Measurements from ENCODE around the gene CCNB1IP1. TPM values are rescaled to one million over a fixed set of nuclear protein-coding genes. Genes with fewer than 3 reads are reported as not detected.
"Not testable (repeated sequence)": the region's sequence is repeated elsewhere in the genome, so short reads cannot be mapped to it uniquely, and the experiment has no call there.

Gene CCNB1IP1
- 100 to 1,000 TPM in 1 of 2 donors, 10 to 100 TPM in 1; 56.8 to 122 TPM for total RNA-seq

- DNase-seq (ENCODE audit: low spot score in 2 of 2) (peak; percentile 44 to 64), ATAC-seq (peak; percentile 100)
- Mint-ChIP-seq H3K27ac (peak within 1 kb of the TSS; percentile 94 to 95), H3K9me3 (no peaks in the 10 kb centered on the region), H3K36me3 (peaks cover 9 to 30% of the 10 kb centered on the region in 2 donors)
These were observed at the start of gene CCNB1IP1 for GRCh38 chr14:20332788-20333493. TSS of gene CCNB1IP1 (minus strand) at chr14:20333279. CDS start at chr14:20316523, 16,756 bp downstream.

- ATAC-seq, result no peak
These were observed 49.4 kb upstream of the CCNB1IP1 start for GRCh38 chr14:20382526-20382925.

GRCh38 chr14:20381341-20381740 lies 48.3 kb upstream of the CCNB1IP1 start:
- Mint-ChIP-seq H3K36me3 (peaks cover 0 to 15% of the 10 kb centered on the region in 2 donors), H3K27ac (peak overlapping the region in 1 of 2 donors; percentile 94), H3K9me3 (no peaks in the 10 kb centered on the region)
- no peak for DNase-seq (ENCODE audit: low spot score in 2 of 2)
- no peak for ATAC-seq

More at GRCh38 chr14:20382526-20382925, 49.4 kb upstream of the CCNB1IP1 start:
- no peaks in the 10 kb centered on the region for H3K9me3 Mint-ChIP-seq
- peak overlapping the region in 1 of 2 donors; percentile 65 for H3K27ac Mint-ChIP-seq
- no peak for DNase-seq (ENCODE audit: low spot score in 2 of 2)
- peaks cover 0 to 15% of the 10 kb centered on the region in 2 donors for H3K36me3 Mint-ChIP-seq

- ATAC-seq, result no peak
- DNase-seq (ENCODE audit: low spot score in 2 of 2), result no peak
- Mint-ChIP-seq H3K9me3 (no peaks in the 10 kb centered on the region), H3K27ac (peak overlapping the region; percentile 20 to 94), H3K36me3 (peaks cover 1 to 19% of the 10 kb centered on the region in 2 donors)
These were observed 47.6 kb upstream of the CCNB1IP1 start for GRCh38 chr14:20380681-20381080.

GRCh38 chr14:20379743-20380142 lies 46.7 kb upstream of the CCNB1IP1 start:
- ATAC-seq (no peak), DNase-seq (ENCODE audit: low spot score in 2 of 2) (no peak)
- peaks cover 5 to 23% of the 10 kb centered on the region in 2 donors for H3K36me3 Mint-ChIP-seq
- no peaks in the 10 kb centered on the region for H3K9me3 Mint-ChIP-seq
- peak overlapping the region; percentile 18 to 32 for H3K27ac Mint-ChIP-seq

GRCh38 chr14:20377171-20377570 lies 44.1 kb upstream of the CCNB1IP1 start:
- Mint-ChIP-seq H3K36me3 (peaks cover 5 to 18% of the 10 kb centered on the region in 2 donors), H3K27ac (peak overlapping the region; percentile 30 to 74), H3K9me3 (no peaks in the 10 kb centered on the region)
- DNase-seq (ENCODE audit: low spot score in 2 of 2), result no peak
- no peak for ATAC-seq

GRCh38 chr14:20376071-20376588 lies 43.1 kb upstream of the CCNB1IP1 start:
- peaks cover 11 to 23% of the 10 kb centered on the region in 2 donors for H3K36me3 Mint-ChIP-seq
- H3K27ac Mint-ChIP-seq, result peak overlapping the region in 1 of 2 donors; percentile 79
- DNase-seq (ENCODE audit: low spot score in 2 of 2) (no peak), ATAC-seq (no peak)
- no peaks in the 10 kb centered on the region for H3K9me3 Mint-ChIP-seq

GRCh38 chr14:20375471-20375870 lies 42.4 kb upstream of the CCNB1IP1 start:
- DNase-seq (ENCODE audit: low spot score in 2 of 2) (no peak), ATAC-seq (no peak)
- Mint-ChIP-seq H3K27ac (peak overlapping the region in 1 of 2 donors; percentile 70), H3K9me3 (no peaks in the 10 kb centered on the region), H3K36me3 (peaks cover 11 to 23% of the 10 kb centered on the region in 2 donors)

- ATAC-seq (no peak), DNase-seq (ENCODE audit: low spot score in 2 of 2) (no peak)
- Mint-ChIP-seq H3K36me3 (peaks cover 22 to 34% of the 10 kb centered on the region in 2 donors), H3K9me3 (peaks cover 0 to 3% of the 10 kb centered on the region in 2 donors), H3K27ac (peak overlapping the region in 1 of 2 donors; percentile 66)
These were observed 39.7 kb upstream of the CCNB1IP1 start for GRCh38 chr14:20372796-20373195.

GRCh38 chr14:20365928-20366327 lies 32.8 kb upstream of the CCNB1IP1 start:
- Mint-ChIP-seq H3K36me3 (peaks cover 9 to 48% of the 10 kb centered on the region in 2 donors), H3K27ac (peak overlapping the region in 1 of 2 donors; percentile 22), H3K9me3 (peaks cover 0 to 4% of the 10 kb centered on the region in 2 donors)
- peak in 1 of 2 donors; percentile 23 for ATAC-seq
- no peak for DNase-seq (ENCODE audit: low spot score in 2 of 2)

GRCh38 chr14:20358474-20358873 lies 25.4 kb upstream of the CCNB1IP1 start:
- H3K36me3 Mint-ChIP-seq, result peaks cover 4 to 58% of the 10 kb centered on the region in 2 donors
- not testable (repeated sequence) for DNase-seq (ENCODE audit: low spot score in 2 of 2); H3K9me3 Mint-ChIP-seq
- ATAC-seq, result peak in 1 of 2 donors; percentile 28
- H3K27ac Mint-ChIP-seq, result peak overlapping the region; percentile 15 to 52

- DNase-seq (ENCODE audit: low spot score in 2 of 2) (no peak), ATAC-seq (no peak)
- no peak overlapping the region for H3K27ac Mint-ChIP-seq
- H3K9me3 Mint-ChIP-seq, result no peaks in the 10 kb centered on the region
- peaks cover 4 to 63% of the 10 kb centered on the region in 2 donors for H3K36me3 Mint-ChIP-seq
These were observed 23.3 kb upstream of the CCNB1IP1 start for GRCh38 chr14:20356422-20356821.

GRCh38 chr14:20350860-20351259 lies 17.8 kb upstream of the CCNB1IP1 start:
- Mint-ChIP-seq H3K27ac (no peak overlapping the region), H3K9me3 (no peaks in the 10 kb centered on the region)

GRCh38 chr14:20350282-20350681 lies 17.2 kb upstream of the CCNB1IP1 start:
- DNase-seq (ENCODE audit: low spot score in 2 of 2) (no peak), ATAC-seq (no peak)
- Mint-ChIP-seq H3K27ac (peak overlapping the region in 1 of 2 donors; percentile 24), H3K36me3 (peaks cover 6 to 46% of the 10 kb centered on the region in 2 donors), H3K9me3 (no peaks in the 10 kb centered on the region)

More at GRCh38 chr14:20350860-20351259, 17.8 kb upstream of the CCNB1IP1 start:
- DNase-seq (ENCODE audit: low spot score in 2 of 2), result no peak
- peaks cover under 1 to 50% of the 10 kb centered on the region in 2 donors for H3K36me3 Mint-ChIP-seq
- no peak for ATAC-seq

- Mint-ChIP-seq H3K27ac (no peak overlapping the region), H3K36me3 (peaks cover 18 to 38% of the 10 kb centered on the region in 2 donors), H3K9me3 (no peaks in the 10 kb centered on the region)
- DNase-seq (ENCODE audit: low spot score in 2 of 2) (no peak), ATAC-seq (no peak)
These were observed 14.7 kb upstream of the CCNB1IP1 start for GRCh38 chr14:20347747-20348146.

- DNase-seq (ENCODE audit: low spot score in 2 of 2) (no peak), ATAC-seq (no peak)
- H3K36me3 Mint-ChIP-seq, result peaks cover 18 to 33% of the 10 kb centered on the region in 2 donors
- no peak overlapping the region for H3K27ac Mint-ChIP-seq
- H3K9me3 Mint-ChIP-seq, result no peaks in the 10 kb centered on the region
These were observed 13.6 kb upstream of the CCNB1IP1 start for GRCh38 chr14:20346713-20347112.

GRCh38 chr14:20345366-20345765 lies 12.3 kb upstream of the CCNB1IP1 start:
- ATAC-seq (no peak), DNase-seq (ENCODE audit: low spot score in 2 of 2) (no peak)
- no peaks in the 10 kb centered on the region for H3K9me3 Mint-ChIP-seq
- peak overlapping the region in 1 of 2 donors; percentile 91 for H3K27ac Mint-ChIP-seq
- peaks cover 18 to 28% of the 10 kb centered on the region in 2 donors for H3K36me3 Mint-ChIP-seq
